Pancreas (tissue), 10 donors: ENCODE measurements around the gene GEMIN2. TPM values are rescaled to one million over a fixed set of nuclear protein-coding genes. Genes with fewer than 3 reads are reported as not detected.
"Not testable (repeated sequence)": the region's sequence is repeated elsewhere in the genome, so short reads cannot be mapped to it uniquely, and the experiment has no call there.

ENCODE experiments used
- ATAC-seq, 4 donors: fragments of 200-7000 bp; cut with Tn5 transposase; one replicate each; pipeline versions ENCODE4 v1.8.0 to v1.9.1; 2020; ENCODE audit warnings: mild to moderate bottlenecking in 4 of 4, moderate library complexity in 4 of 4
- DNase-seq, 6 donors: peaks; one replicate each; pipeline ENCODE4 v3.0.0-alpha.2; 2020
- FAIRE-seq: peaks from 2 replicates; lab custom pipeline; 2012; peaks lifted over from hg19 to GRCh38; lab: Jason Lieb, UNC
- H3K27ac ChIP-seq, 4 donors: fragments of 200-600 bp; sonication (generic); 1 replicate in 3 of 4; 2 replicates in 1 of 4; pipeline versions ENCODE4 v1.5.0 to v1.8.0; 2020
- H3K27me3 ChIP-seq, 4 donors: fragments of 200-600 bp; one replicate each; pipeline ENCODE4 v1.8.0; 2021
- H3K36me3 ChIP-seq, 3 donors: fragments of 200-600 bp; sonication (generic) in 1 of 3; one replicate each; pipeline versions ENCODE4 v1.5.0 to v1.8.0; 2020 to 2021
- H3K4me1 ChIP-seq, 3 donors: fragments of 200-600 bp; one replicate each; pipeline ENCODE4 v1.8.0; 2021
- H3K4me3 ChIP-seq, 4 donors: fragments of 200-600 bp; sonication (generic) in 2 of 4; one replicate each; pipeline versions ENCODE4 v1.5.0 to v1.8.0; 2020 to 2021
- H3K9me3 ChIP-seq, 4 donors: fragments of 200-600 bp; one replicate each; pipeline ENCODE4 v1.8.0; 2021
- CTCF ChIP-seq, 4 donors: fragments of 200-600 bp; sonication (generic) in 3 of 4; IDR thresholded peaks; one replicate each; pipeline versions ENCODE4 v1.5.0 to v1.8.0; 2021; ENCODE audit warnings: antibody characterized with exemption in 4 of 4
- WGBS, 2 donors: extraction: QIAGEN DNeasy Blood & Tissue Kit; methylation state at CpG; one replicate each; pipeline ENCODE4 v1.1.7; 2013; 5-methylcytosine and 5-hydroxymethylcytosine counted together
- intact Hi-C, 3 donors: fragments of 100-400 bp; cut with DNase I; formaldehyde crosslinking; loops; one replicate each; pipeline versions ENCODE4 v1.11.1 to v1.14.2; 2022
- polyA plus RNA-seq, 2 donors: library from polyadenylated mRNA; stranded (reverse); fragments of 200-250 nt; gene quantifications; one replicate each; pipeline ENCODE4 v1.2.3, GENCODE V29; 2013
- total RNA-seq, 6 donors: library from RNA; stranded (reverse); fragmentation: NEBNext Ultra II Directional in 4 of 6; extraction: Animal tissue kit (Norgen Biotek cat#: 25700) in 4 of 6; gene quantifications; one replicate each; pipeline versions ENCODE4 v1.2.1 to v1.2.4, GENCODE V29; 2021 to 2023
- donor health status: healthy with polysubstance abuse.
- donor health status: DM: no; HTN: no; CAD: no; lungs with moderate emphysema.
- donor health status: DM: no; HTN: no; CAD: no.
- donor health status: control.
- donor health status: control.
- donor health status: Bipolar disorder and iron deficiency.
- donor health status: DM: yes; HTN: yes; CAD: no.
- donor health status: DM: no; HTN: no; CAD: no.
- donor health status: DM: no; HTN: no; CAD: no.
- donor health status: DM: yes; HTN: yes; CAD: no.

Gene GEMIN2
- total RNA-seq (1 to 10 TPM; 3.1 to 5.6 (median 4.7) TPM), polyA plus RNA-seq (1 to 10 TPM; 4.3 to 8.8 TPM)

- TF ChIP-seq CTCF (IDR thresholded peaks at IDR 0.05): no peak
- DNase-seq (peak; percentile 90 to 98 (median 94)), ATAC-seq (peak; percentile 97 to 99 (median 97)), FAIRE-seq (peak; percentile 84)
- Histone ChIP-seq H3K36me3 (peaks cover 0 to 6% (median 5%) of the 10 kb centered on the region in 3 donors), H3K27me3 (no peaks in the 10 kb centered on the region), H3K27ac (peak within 1 kb of the TSS; percentile 37 to 74 (median 55)), H3K9me3 (no peaks in the 10 kb centered on the region), H3K4me1 (peaks cover 0 to 11% (median 7%) of the 10 kb centered on the region in 3 donors), H3K4me3 (peak within 1 kb of the TSS; percentile 27 to 72 (median 66))
- 0% methylated on average over 40 of the region's 40 CpGs for whole genome bisulfite sequencing, 2 donors
- intact Hi-C loops: no loop called here
Measured at GRCh38 chr14:39114073-39114838, at the start of gene GEMIN2. Gene GEMIN2 (plus strand): TSS chr14:39114323. CDS start chr14:39114339, 16 bp downstream.

GRCh38 chr14:39069169-39069805 lies 44.8 kb upstream of the GEMIN2 start:
- H3K27ac ChIP-seq, ATAC-seq, intact Hi-C loops: not testable (repeated sequence)

GRCh38 chr14:39069923-39070322 lies 44.2 kb upstream of the GEMIN2 start:
- Histone ChIP-seq H3K4me1 (no peaks in the 10 kb centered on the region), H3K36me3 (peaks cover 0 to 34% (median 4%) of the 10 kb centered on the region in 3 donors), H3K9me3 (no peaks in the 10 kb centered on the region), H3K27ac (no peak overlapping the region), H3K27me3 (no peaks in the 10 kb centered on the region), H3K4me3 (no peak overlapping the region)
- no peak for FAIRE-seq
- DNase-seq: no peak
- no peak for ATAC-seq
- TF ChIP-seq CTCF (IDR thresholded peaks at IDR 0.05): no peak
- 98% methylated on average over 5 of the region's 5 CpGs for WGBS, 2 donors
- intact Hi-C loops: no loop called here

More at GRCh38 chr14:39069169-39069805, 44.8 kb upstream of the GEMIN2 start:
- H3K36me3 ChIP-seq: peaks cover 0 to 38% (median 1%) of the 10 kb centered on the region in 3 donors
- WGBS, 2 donors: 95 to 97% methylated on average over 7 of the region's 7 CpGs
- DNase-seq, H3K27me3 ChIP-seq, H3K4me1 ChIP-seq, FAIRE-seq, H3K9me3 ChIP-seq, H3K4me3 ChIP-seq: not testable (repeated sequence)

GRCh38 chr14:39071096-39071495 lies 43.0 kb upstream of the GEMIN2 start:
- DNase-seq (no peak), ATAC-seq (peak in 1 of 4 donors; percentile 44), FAIRE-seq (no peak)
- no peaks in the 10 kb centered on the region for H3K9me3 ChIP-seq
- intact Hi-C loops: no loop called here
- no peak overlapping the region for H3K4me3 ChIP-seq
- TF ChIP-seq CTCF (IDR thresholded peaks at IDR 0.05): no peak
- no peaks in the 10 kb centered on the region for H3K27me3 ChIP-seq
- no peaks in the 10 kb centered on the region for H3K4me1 ChIP-seq
- H3K36me3 ChIP-seq: peaks cover 0 to 40% (median 4%) of the 10 kb centered on the region in 3 donors
- WGBS, 2 donors: 58% methylated on average over 2 of the region's 2 CpGs
- H3K27ac ChIP-seq: no peak overlapping the region

DNA sequence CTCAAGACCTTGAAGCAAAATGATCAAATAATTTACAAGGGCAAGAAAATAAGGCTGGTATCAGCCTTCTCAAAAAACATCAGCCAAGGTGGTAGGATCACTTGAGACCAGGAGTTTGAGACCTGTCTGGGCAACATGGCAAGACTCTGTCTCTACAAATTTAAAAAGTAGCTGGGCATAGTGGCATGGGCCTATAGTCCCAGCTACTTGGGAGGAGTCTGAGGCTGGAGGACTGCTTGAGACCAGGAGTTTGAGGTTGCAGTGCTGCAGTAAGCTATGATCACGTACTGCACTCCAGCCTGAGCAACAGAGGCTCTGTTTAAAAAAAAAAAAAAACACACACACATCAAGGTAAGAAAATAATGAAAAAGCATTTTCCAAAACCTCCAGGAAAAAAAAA lies 33.2 kb upstream of the GEMIN2 start:
- Histone ChIP-seq H3K4me1 (no peaks in the 10 kb centered on the region), H3K27me3 (no peaks in the 10 kb centered on the region), H3K4me3 (no peak overlapping the region), H3K9me3 (no peaks in the 10 kb centered on the region), H3K27ac (no peak overlapping the region), H3K36me3 (peaks cover 2 to 31% (median 12%) of the 10 kb centered on the region in 3 donors)
- 94 to 100% methylated on average over 1 of the region's 1 CpG for WGBS, 2 donors
- DNase-seq (no peak), ATAC-seq (no peak), FAIRE-seq (no peak)
- intact Hi-C loops: no loop called here
- no peak for TF ChIP-seq CTCF (IDR thresholded peaks at IDR 0.05)
